Prostate gland (tissue), 2 donors: Measurements from ENCODE around the gene RFT1.

Source experiments
- POLR2A ChIP-seq: fragments of 450-650 bp; IDR thresholded peaks from one replicate; pipeline ENCODE4 v1.6.1; 2016; ENCODE audit warnings: antibody characterized with exemption, mild to moderate bottlenecking
- POLR2AphosphoS5 ChIP-seq: sonication (generic); formaldehyde crosslinking; IDR thresholded peaks from one replicate; pipeline ENCODE4 v1.6.1; 2017; ENCODE audit warnings: antibody characterized with exemption
- TF ChIP-seq, protein P1 (sequence below), 4 experiments: fragments of 200-600 bp in 2 of 4; fragments of 450-650 bp in 2 of 4; sonication (generic) in 2 of 4; IDR thresholded peaks; 1 replicate in 3 of 4; 2 replicates in 1 of 4; pipeline ENCODE4 v1.5.1; 2016 to 2019; ENCODE audit warnings: antibody characterized with exemption in 4 of 4, mild to moderate bottlenecking in 2 of 4, moderate library complexity in 2 of 4

DNA sequence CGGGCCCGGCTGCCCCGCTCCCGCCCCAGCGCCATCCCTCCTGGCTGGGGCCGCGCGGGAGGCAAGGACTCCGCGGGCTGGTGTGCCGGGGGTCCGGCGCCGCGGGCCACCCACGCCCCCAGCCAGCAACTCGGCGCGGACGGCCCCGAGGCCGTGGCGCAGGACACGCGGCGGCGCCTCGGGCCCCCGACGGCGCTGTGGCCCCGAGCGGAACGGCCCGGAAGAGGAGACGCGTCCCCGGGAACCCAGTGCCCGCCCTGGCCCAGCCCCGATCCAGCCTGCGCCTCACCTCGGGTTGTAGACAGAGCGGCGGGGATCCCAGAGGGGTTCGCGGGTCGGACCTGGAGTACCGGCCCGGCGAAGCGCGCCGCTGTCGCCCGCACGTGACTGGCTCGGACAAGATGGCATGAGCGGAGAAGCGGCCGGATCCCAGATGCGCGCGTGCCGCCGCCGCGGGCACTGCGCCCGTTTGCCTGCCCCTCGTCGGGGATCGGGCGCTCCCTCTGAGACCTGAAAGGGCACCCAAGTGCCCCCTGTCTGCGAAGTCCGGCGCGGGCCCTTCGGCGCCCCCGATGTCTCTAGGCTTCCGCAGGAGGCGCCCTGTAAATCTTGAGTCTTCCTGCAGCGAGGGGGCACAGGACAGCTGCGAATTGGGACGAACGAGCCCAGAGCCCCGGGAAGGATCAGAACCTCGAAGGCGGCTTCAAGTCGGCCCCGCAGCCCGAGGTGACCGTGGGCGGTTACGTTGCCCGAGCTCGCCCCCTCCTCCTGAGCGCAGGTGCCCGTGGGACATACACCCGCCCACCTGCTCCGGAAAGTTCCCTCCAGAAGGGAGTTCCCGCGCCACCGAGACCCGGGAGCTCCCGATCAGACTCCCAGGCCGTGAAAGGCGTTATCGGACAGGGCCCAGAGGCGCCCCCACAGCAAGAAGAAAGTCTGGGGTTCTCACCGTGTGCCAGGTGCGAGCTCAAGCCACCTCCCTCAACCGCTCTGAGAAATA, 83.8 kb downstream of the RFT1 start:
- TF ChIP-seq, protein P1, sequence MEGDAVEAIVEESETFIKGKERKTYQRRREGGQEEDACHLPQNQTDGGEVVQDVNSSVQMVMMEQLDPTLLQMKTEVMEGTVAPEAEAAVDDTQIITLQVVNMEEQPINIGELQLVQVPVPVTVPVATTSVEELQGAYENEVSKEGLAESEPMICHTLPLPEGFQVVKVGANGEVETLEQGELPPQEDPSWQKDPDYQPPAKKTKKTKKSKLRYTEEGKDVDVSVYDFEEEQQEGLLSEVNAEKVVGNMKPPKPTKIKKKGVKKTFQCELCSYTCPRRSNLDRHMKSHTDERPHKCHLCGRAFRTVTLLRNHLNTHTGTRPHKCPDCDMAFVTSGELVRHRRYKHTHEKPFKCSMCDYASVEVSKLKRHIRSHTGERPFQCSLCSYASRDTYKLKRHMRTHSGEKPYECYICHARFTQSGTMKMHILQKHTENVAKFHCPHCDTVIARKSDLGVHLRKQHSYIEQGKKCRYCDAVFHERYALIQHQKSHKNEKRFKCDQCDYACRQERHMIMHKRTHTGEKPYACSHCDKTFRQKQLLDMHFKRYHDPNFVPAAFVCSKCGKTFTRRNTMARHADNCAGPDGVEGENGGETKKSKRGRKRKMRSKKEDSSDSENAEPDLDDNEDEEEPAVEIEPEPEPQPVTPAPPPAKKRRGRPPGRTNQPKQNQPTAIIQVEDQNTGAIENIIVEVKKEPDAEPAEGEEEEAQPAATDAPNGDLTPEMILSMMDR (IDR thresholded peaks at IDR 0.05), result peak in 3 of 4 experiments; percentile 7 to 45 (median 30)
- TF ChIP-seq POLR2AphosphoS5, result no peak
- TF ChIP-seq POLR2A, result no peak
